Fibroblast of gingiva (primary cell): ENCODE data around the gene TEF.
"Not testable (repeated sequence)": the region's sequence is repeated elsewhere in the genome, so short reads cannot be mapped to it uniquely, and the experiment has no call there.

Source experiments
- DNase-seq: peaks from one replicate; pipeline ENCODE4 v3.0.0-alpha.2; 2011; ENCODE audit warnings: low read depth

Gene TEF

DNA sequence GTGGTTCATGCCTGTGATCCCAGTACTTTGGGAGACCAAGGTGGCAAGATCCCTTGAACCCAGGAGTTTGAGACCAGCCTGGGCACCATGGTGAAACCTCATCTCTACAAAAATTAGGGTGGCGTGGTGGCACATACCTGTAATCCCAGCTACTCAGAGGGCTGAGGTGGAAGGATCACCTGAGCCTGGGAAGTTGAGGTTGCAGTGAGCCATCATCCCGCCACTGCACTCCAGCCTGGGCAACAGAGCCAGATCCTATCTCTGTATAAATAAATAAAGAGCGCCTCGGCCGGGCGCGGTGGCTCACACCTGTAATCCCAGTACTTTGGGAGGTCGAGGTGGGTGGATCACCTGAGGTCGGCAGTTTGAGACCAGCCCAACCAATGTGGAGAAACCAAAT lies 37.0 kb downstream of the TEF start:
- DNase-seq = no peak

- no peak for DNase-seq
Measured at GRCh38 chr22:41425660-41426365, 44.1 kb downstream of the TEF start.

GRCh38 chr22:41429232-41429950 lies 47.6 kb downstream of the TEF start:
- no peak for DNase-seq

GRCh38 chr22:41429951-41430332 lies 48.2 kb downstream of the TEF start:
- DNase-seq = no peak

DNA sequence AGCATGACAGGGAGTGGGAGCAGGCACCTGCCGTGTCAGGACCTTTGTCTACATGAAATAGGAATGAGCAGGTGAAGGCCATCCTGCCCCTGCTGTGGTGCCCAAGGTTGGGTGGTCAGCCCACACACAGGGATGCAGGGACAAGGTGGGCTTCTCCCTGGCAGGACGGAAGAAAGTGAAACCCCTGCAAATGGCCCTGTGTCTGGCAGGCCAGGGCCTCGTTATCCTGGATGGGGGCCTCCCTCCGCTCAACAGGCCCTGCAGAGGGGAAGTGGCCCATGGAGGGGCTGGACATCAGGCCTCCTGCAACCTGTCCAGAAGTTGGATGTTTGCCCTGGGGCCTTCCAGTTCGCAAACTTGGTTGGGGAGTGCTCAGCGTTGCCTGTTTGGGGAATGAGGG lies 49.9 kb downstream of the TEF start:
- no peak for DNase-seq

DNA sequence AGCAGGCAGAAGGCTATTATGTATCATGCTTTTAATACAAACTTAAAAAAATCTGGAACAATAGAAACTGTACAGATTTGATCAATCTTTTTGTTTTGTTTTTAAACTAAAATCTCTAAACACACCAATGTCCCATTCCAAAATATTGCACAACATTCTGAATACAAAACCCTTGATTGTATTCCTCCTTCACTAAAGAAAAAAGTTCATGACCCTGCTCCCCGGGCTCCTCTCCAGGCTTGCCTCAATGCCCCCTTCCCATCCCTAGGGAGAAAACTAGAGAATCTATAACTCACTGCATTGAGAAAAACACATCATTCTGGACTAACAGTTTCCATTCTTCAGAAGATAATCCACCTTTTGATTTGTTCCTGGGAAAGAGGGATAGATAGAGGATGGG lies 51.7 kb downstream of the TEF start:
- peak; percentile 74 for DNase-seq

DNA sequence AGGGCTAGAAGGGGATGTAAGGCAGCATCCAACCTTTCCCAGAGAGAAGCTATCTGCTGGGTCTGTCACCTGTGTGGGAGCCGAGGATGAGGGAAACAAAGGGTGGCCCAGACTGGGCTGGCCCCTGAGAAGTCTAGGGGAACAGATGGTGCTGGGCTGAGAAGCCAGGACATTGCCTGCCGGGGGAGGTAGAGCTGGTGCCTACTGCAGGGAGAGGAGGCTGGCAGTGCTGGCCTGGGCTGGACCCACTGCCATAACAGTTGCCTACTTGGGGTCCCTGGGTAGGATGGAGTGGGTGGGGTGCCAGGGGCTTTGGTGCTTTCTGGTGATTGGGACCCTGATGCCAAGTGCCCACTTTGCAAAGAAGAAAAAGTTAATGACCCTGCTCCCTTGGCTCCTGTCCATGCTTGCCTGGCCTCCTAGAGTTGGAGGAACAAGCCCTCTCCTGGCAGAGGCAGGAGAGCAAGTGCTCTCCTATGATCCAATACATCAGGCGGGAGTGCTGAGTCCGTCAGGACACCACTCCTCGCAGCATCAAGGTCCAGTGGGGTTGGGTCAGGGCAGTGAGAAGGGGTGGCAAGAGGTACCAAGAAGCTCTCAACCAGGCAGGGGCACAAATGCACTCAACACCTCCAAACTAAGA lies 52.7 kb downstream of the TEF start:
- not testable (repeated sequence) for DNase-seq

GRCh38 chr22:41435560-41435959 lies 53.8 kb downstream of the TEF start:
- no peak for DNase-seq

DNA sequence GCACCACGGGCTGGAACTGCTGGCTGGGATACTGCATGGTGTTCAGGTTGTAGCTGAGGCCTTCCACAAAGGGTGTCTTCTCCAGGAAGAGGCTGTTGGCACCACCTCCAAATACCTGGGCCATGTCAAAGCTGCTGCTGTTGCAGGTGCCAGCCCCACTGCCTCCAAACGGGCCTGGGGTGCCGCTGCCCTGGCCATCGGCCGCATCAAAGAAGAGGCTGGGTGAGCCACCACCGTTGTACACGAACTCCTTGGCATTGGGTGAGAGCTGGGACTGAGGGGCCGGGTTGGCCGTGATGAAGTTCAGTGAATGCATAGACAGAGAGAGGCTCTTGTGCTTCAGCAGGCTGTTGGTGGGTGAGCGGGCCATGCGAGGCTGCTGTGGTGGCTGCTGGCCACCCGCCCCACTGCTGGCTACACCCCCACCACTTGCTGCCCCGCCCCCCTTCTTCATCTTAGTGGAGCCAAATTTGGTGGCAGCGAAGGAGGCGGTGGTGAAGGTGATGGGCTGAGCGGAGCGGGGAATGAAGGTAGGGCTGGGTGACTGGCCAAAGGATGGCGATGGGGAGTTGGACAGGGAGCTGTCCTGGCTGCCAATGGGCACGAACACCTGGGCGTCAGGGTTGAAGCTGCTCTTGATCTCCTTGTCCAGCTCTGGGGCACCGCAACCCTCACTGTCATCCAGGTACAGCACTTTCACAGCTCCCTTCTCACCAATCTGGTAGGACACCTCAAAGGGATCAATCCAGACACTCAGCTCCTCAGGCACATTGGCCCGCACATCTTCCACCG lies 54.8 kb downstream of the TEF start:
- DNase-seq = no peak

- no peak for DNase-seq
Measured at GRCh38 chr22:41437198-41437597, 55.5 kb downstream of the TEF start.

GRCh38 chr22:41440511-41440910 lies 58.8 kb downstream of the TEF start:
- DNase-seq = not testable (repeated sequence)

GRCh38 chr22:41442240-41442792 lies 60.6 kb downstream of the TEF start:
- no peak for DNase-seq

- peak; percentile 94 for DNase-seq
Measured at GRCh38 chr22:41444360-41445128, 62.8 kb downstream of the TEF start.

DNA sequence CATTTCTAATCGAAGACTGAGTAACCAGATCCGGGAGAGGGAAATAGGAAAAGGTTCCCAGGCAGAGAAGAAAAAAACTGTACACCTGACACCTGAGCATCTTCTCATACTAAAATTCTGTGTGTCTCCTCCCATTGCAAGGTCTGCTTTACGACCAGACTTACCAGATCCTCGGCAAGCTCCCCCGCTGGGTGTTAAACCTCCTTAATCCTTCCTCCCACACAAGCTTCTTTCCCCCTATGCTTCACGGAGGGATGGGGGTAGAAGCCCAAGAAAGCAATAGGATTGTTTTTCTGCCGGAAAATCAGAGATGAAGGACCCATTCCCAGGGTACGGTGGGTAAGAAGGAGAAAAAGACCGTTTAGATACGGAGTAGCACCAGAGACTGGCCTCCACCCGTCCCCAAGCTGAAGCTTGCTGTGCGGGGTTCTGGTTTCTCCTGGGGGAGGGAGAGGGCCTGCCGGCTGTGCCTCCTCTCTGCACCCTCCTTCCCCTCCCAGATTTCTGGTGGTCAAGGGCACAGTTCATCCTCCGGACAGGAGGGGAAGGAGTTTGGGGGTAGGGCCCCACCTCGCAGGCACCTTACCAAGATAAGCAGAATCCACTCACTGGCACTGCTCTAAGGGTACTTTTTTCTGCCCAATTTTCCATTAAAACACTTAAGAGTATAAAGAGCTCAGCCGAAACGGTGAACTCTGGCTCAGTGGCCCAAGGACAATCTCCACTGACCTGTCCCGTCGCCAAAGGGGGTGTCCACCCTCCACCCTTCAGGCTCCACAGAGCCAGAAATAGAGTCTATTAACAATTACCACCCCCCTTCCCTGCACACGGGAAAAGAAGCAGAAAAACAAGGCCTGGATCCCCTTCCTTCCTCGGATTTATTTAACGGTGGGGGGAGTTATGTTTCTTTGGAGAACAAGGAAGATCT lies 63.7 kb downstream of the TEF start:
- DNase-seq = no peak

DNA sequence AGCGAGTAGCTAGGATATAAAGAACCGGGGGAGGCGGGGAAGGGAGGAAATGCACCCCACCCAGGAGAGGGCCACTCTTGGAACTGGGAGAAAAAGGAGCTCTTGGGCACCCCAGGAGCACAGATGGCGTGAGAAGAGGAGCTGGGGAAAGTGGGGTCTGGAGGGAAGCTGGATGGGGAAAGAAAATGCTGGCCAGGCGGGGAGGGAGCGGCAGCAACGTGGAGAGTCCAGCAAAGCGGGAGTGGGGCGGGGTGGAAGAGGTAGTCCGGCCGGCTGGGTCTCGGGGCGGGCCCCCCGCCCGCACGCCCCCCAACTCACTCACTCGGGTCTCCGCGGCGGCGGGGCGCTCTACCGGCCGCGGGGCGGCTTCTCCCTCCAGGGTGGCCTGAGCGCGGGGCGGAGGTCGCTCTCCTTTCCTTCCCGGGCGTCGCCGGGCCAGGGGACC lies 64.3 kb downstream of the TEF start:
- DNase-seq = no peak

- DNase-seq = peak; percentile 98
Measured at GRCh38 chr22:41446639-41447434, 65.1 kb downstream of the TEF start, which contains the start of gene TOB2. TSS of gene TOB2 (minus strand) at chr22:41446801. CDS start at chr22:41437345, 9,456 bp downstream.

DNA sequence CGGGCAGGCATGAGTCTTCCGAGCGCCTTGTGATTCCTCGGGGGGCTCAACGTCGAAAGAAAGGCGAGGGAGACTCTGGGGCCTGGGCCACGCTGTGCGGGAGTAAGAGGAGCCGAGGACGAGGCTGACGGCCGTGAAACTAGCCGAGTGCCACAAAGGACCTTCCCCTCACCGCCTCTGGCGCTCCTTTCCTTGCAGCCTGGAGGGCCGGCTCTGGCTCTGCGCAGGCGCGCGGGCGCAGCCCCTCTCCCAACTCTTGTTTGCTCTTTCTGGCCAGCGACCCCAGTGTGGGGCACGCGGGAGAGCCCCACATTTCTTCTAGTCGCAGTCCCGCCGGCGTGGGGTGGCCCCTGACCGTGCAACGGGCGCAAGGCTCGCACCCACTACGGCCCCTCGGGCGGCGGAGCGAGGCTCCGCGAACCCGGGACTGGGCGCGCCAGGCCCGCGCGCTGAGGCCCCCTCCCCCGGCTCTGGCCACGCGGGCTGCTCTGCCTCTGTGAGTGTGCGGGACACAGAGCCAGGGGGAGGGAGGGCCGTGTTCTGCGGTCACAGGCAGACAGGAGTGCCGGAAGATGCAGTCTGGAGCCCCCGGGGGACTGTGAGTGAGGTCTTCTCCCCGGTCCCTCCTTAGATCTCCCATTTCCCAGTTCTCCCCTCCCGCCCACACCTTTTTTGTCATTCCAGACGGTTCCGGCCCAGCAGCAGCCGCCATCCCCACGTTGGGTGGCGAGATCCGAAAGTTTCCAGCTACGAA lies 65.9 kb downstream of the TEF start:
- peak; percentile 70 for DNase-seq

- peak; percentile 100 for DNase-seq
Measured at GRCh38 chr22:41448189-41448808, 66.6 kb downstream of the TEF start.
